CD14-positive monocyte (primary cell): Measurements from ENCODE around the gene NTNG1. TPM values are rescaled to one million over a fixed set of nuclear protein-coding genes. Genes with fewer than 3 reads are reported as not detected.
A peak's percentile ranks its signal among the peaks of the same experiment; 100 is the strongest.

ENCODE experiments used
- DNase-seq, 3 donors: peaks; one replicate each; pipeline ENCODE4 v3.0.0-alpha.2; 2011 to 2022
- H2AFZ ChIP-seq: 2 replicates; pipeline ENCODE4 v1.6.0; 2012; ENCODE audit warnings: mild to moderate bottlenecking, low read depth, low read length, inconsistent platforms; ENCODE audit not compliant: insufficient read depth, poor library complexity, severe bottlenecking
- H3K27ac ChIP-seq, 2 donors: 1 replicate in 1 of 2; 2 replicates in 1 of 2; pipeline ENCODE4 v1.5.1; 2012 to 2013; ENCODE audit warnings: low read length in 2 of 2, control low read depth in 1 of 2, inconsistent platforms in 1 of 2, low read depth in 1 of 2, mild to moderate bottlenecking in 1 of 2
- H3K27me3 ChIP-seq, 2 donors: one replicate each; pipeline versions ENCODE4 v1.6.0 to v1.6.1; 2011 to 2013; ENCODE audit warnings: low read length in 2 of 2; ENCODE audit not compliant: control insufficient read depth in 2 of 2, insufficient read depth in 2 of 2
- H3K36me3 ChIP-seq, 2 donors: replicated peaks in 1 of 2; 1 replicate in 1 of 2; 2 replicates in 1 of 2; pipeline versions ENCODE4 v1.5.1 to v1.6.1; 2012 to 2013; ENCODE audit warnings: low read length in 2 of 2, control low read depth in 1 of 2, inconsistent platforms in 1 of 2, mild to moderate bottlenecking in 1 of 2; ENCODE audit not compliant: insufficient read depth in 2 of 2, control insufficient read depth in 1 of 2
- H3K4me1 ChIP-seq, 2 donors: 1 replicate in 1 of 2; 2 replicates in 1 of 2; pipeline versions ENCODE4 v1.5.1 to v1.6.1; 2012 to 2013; ENCODE audit warnings: low read length in 2 of 2, control low read depth in 1 of 2, inconsistent platforms in 1 of 2, mild to moderate bottlenecking in 1 of 2, moderate library complexity in 1 of 2; ENCODE audit not compliant: insufficient read depth in 2 of 2, control insufficient read depth in 1 of 2
- H3K4me2 ChIP-seq: replicated peaks from 2 replicates; pipeline ENCODE3; 2012; ENCODE audit warnings: low read length, moderate library complexity, mild to moderate bottlenecking; ENCODE audit not compliant: poor library complexity, severe bottlenecking; ENCODE audit errors: extremely low read depth
- H3K4me3 ChIP-seq, 3 experiments: fragments of 200-600 bp in 1 of 3; sonication (generic) in 1 of 3; replicated peaks in 1 of 3; 1 replicate in 2 of 3; 2 replicates in 1 of 3; pipeline ENCODE4 v1.5.1; 2011 to 2013; ENCODE audit warnings: low read length in 3 of 3, mild to moderate bottlenecking in 3 of 3, control low read depth in 2 of 3, low read depth in 2 of 3, inconsistent platforms in 1 of 3, moderate library complexity in 1 of 3
- H3K79me2 ChIP-seq: 2 replicates; pipeline ENCODE4 v1.6.0; 2012; ENCODE audit warnings: mild to moderate bottlenecking, control low read depth, inconsistent platforms, low read length, moderate library complexity; ENCODE audit not compliant: insufficient read depth
- H3K9ac ChIP-seq: 2 replicates; pipeline ENCODE4 v1.6.0; 2017; ENCODE audit warnings: low read length, mild to moderate bottlenecking; ENCODE audit not compliant: insufficient read depth, poor library complexity, severe bottlenecking
- H3K9me3 ChIP-seq, 2 donors: replicated peaks in 1 of 2; 1 replicate in 1 of 2; 2 replicates in 1 of 2; pipeline versions ENCODE4 v1.5.1 to v1.6.1; 2012 to 2013; ENCODE audit warnings: low read length in 2 of 2, control low read depth in 1 of 2; ENCODE audit not compliant: control insufficient read depth in 1 of 2, insufficient read depth in 1 of 2
- H4K20me1 ChIP-seq: 2 replicates; pipeline ENCODE4 v1.6.0; 2012; ENCODE audit warnings: mild to moderate bottlenecking, low read length, control low read depth, moderate library complexity; ENCODE audit not compliant: insufficient read depth
- H3K27ac Mint-ChIP-seq, 7 donors: one replicate each; pipeline ENCODE4 v1.8.0; 2020; ENCODE audit warnings: mild to moderate bottlenecking in 7 of 7, mixed read lengths in 7 of 7, moderate library complexity in 6 of 7, inconsistent platforms in 2 of 7
- H3K27me3 Mint-ChIP-seq, 3 donors: one replicate each; pipeline ENCODE4 v1.8.0; 2021 to 2022; ENCODE audit warnings: low read depth in 3 of 3, mild to moderate bottlenecking in 3 of 3, mixed read lengths in 3 of 3, moderate library complexity in 3 of 3, inconsistent platforms in 1 of 3
- H3K36me3 Mint-ChIP-seq, 2 donors: one replicate each; pipeline ENCODE4 v1.8.0; 2020; ENCODE audit warnings: mixed read lengths in 2 of 2, inconsistent platforms in 1 of 2, mild to moderate bottlenecking in 1 of 2
- H3K4me1 Mint-ChIP-seq: one replicate; pipeline ENCODE4 v1.8.0; 2020; ENCODE audit warnings: mild to moderate bottlenecking, mixed read lengths
- H3K4me3 Mint-ChIP-seq, 2 donors: one replicate each; pipeline ENCODE4 v1.8.0; 2020; ENCODE audit warnings: mild to moderate bottlenecking in 2 of 2, mixed read lengths in 2 of 2, moderate library complexity in 1 of 2
- H3K9me3 Mint-ChIP-seq, 7 donors: one replicate each; pipeline ENCODE4 v1.8.0; 2020 to 2022; ENCODE audit warnings: mixed read lengths in 7 of 7, mild to moderate bottlenecking in 6 of 7, moderate library complexity in 6 of 7, inconsistent platforms in 2 of 7
- CTCF ChIP-seq: fragments of 200-600 bp; IDR thresholded peaks from one replicate; pipeline ENCODE4 v1.8.0; 2022; ENCODE audit warnings: antibody characterized with exemption, mild to moderate bottlenecking
- WGBS: methylation state at CpG from one replicate; pipeline ENCODE4 v1.1.5; 2013; ENCODE audit warnings: missing lambda C conversion rate; ENCODE audit not compliant: insufficient coverage; 5-methylcytosine and 5-hydroxymethylcytosine counted together
- intact Hi-C, 2 donors: fragments of 100-400 bp; cut with micrococcal nuclease; formaldehyde crosslinking; loops; one replicate each; pipeline versions ENCODE4 v1.15.0 to v1.15.1; 2023
- polyA plus RNA-seq, 3 donors: library from polyadenylated mRNA; depleted of rRNA in 1 of 3; unstranded in 2 of 3; stranded (reverse) in 1 of 3; fragments of 300-500 nt in 2 of 3; fragments of >200 nt in 1 of 3; fragmentation: Illumina TruSeq in 2 of 3; gene quantifications; 1 replicate in 2 of 3; 2 replicates in 1 of 3; pipeline ENCODE4 v1.2.3, GENCODE V29; 2012 to 2021

Gene NTNG1
- polyA plus RNA-seq, 3 donors = not detected

- Mint-ChIP-seq H3K27me3 (peaks cover 2 to 4% (median 3%) of the 10 kb centered on the region in 3 donors), H3K4me3 (no peak overlapping the region), H3K9me3 (no peaks in the 10 kb centered on the region), H3K27ac (no peak overlapping the region), H3K4me1 (peaks cover 10% of the 10 kb centered on the region), H3K36me3 (no peaks in the 10 kb centered on the region)
- H3K9me3 ChIP-seq = no peaks in the 10 kb centered on the region
- no peaks in the 10 kb centered on the region for H3K79me2 ChIP-seq
- H2AFZ ChIP-seq = no peak overlapping the region
- intact Hi-C loops = no loop called here
- TF ChIP-seq CTCF = no peak
- DNase-seq = peak; percentile 11 to 55 (median 31)
- no peak overlapping the region for H3K4me2 ChIP-seq
- H3K4me3 ChIP-seq = no peak overlapping the region
- WGBS = no CpG with 5 or more reads among the region's 2 CpGs
- H4K20me1 ChIP-seq = no peaks in the 10 kb centered on the region
- H3K27ac ChIP-seq = no peak overlapping the region
- peaks cover 6 to 9% of the 10 kb centered on the region in 2 donors for H3K4me1 ChIP-seq
- no peaks in the 10 kb centered on the region for H3K27me3 ChIP-seq
- H3K36me3 ChIP-seq = no peaks in the 10 kb centered on the region
- no peak overlapping the region for H3K9ac ChIP-seq
These were observed 264.4 kb downstream of the NTNG1 start for GRCh38 chr1:107405236-107405635.

- Histone ChIP-seq H3K79me2 (no peaks in the 10 kb centered on the region), H3K9ac (no peak overlapping the region), H3K36me3 (no peaks in the 10 kb centered on the region), H3K27me3 (no peaks in the 10 kb centered on the region), H3K27ac (no peak overlapping the region), H3K4me2 (no peak overlapping the region), H3K4me1 (peaks cover 6 to 9% of the 10 kb centered on the region in 2 donors), H3K4me3 (no peak overlapping the region), H3K9me3 (no peaks in the 10 kb centered on the region), H2AFZ (no peak overlapping the region), H4K20me1 (no peaks in the 10 kb centered on the region)
- Mint-ChIP-seq H3K27me3 (peaks cover 2 to 4% (median 3%) of the 10 kb centered on the region in 3 donors), H3K36me3 (no peaks in the 10 kb centered on the region), H3K4me3 (no peak overlapping the region), H3K4me1 (peaks cover 10% of the 10 kb centered on the region), H3K9me3 (no peaks in the 10 kb centered on the region), H3K27ac (no peak overlapping the region)
- no CpG with 5 or more reads among the region's 4 CpGs for WGBS
- no peak for DNase-seq
- intact Hi-C loops = no loop called here
- TF ChIP-seq CTCF = no peak
These were observed 266.2 kb downstream of the NTNG1 start for GRCh38 chr1:107407011-107407410.
